Lower leg skin (tissue), 4 donors: ENCODE measurements around the gene SEH1L. TPM values are rescaled to one million over a fixed set of nuclear protein-coding genes. Genes with fewer than 3 reads are reported as not detected.
A peak's percentile ranks its signal among the peaks of the same experiment; 100 is the strongest.

Experiments used
- DNase-seq, 2 donors: peaks; one replicate each; pipeline ENCODE4 v3.0.0-alpha.2; 2019; ENCODE audit warnings: low spot score in 2 of 2
- H3K4me3 ChIP-seq: fragments of 200-600 bp; sonication (generic); 2 replicates; pipeline ENCODE4 v1.5.1; 2017; ENCODE audit warnings: mild to moderate bottlenecking, low read depth; ENCODE audit not compliant: poor library complexity, severe bottlenecking
- CTCF ChIP-seq, 3 donors: fragments of 450-650 bp; IDR thresholded peaks; one replicate each; pipeline ENCODE4 v1.5.1; 2016; ENCODE audit warnings: antibody characterized with exemption in 3 of 3, mild to moderate bottlenecking in 3 of 3, moderate library complexity in 2 of 3
- POLR2A ChIP-seq, 2 donors: fragments of 450-650 bp; IDR thresholded peaks; one replicate each; pipeline ENCODE4 v1.6.1; 2016 to 2017; ENCODE audit warnings: antibody characterized with exemption in 2 of 2, mild to moderate bottlenecking in 1 of 2, moderate library complexity in 1 of 2
- WGBS, 2 donors: methylation state at CpG; one replicate each; pipeline ENCODE4 v1.1.5; 2018; 5-methylcytosine and 5-hydroxymethylcytosine counted together
- intact Hi-C: fragments of 100-400 bp; cut with DNase I; formaldehyde crosslinking; loops from one replicate; pipeline ENCODE4 v1.15.0; 2023; ENCODE audit warnings: low total_unique reads
- total RNA-seq, 4 donors: library from RNA; depleted of rRNA; stranded (reverse); fragments of >200 nt; gene quantifications; one replicate each; pipeline ENCODE4 v1.1.0, GENCODE V29; 2016

SEH1L gene
- total RNA-seq, 4 donors from 2014 or later: 24.1 to 32.2 (median 26.1) TPM

- TF ChIP-seq CTCF (IDR thresholded peaks at IDR 0.05): no peak
Observed at GRCh38 chr18:12946549-12947284, 1.1 kb upstream of the SEH1L start.

GRCh38 chr18:12948050-12948804 is 416 bp downstream of the SEH1L start:
- peak overlapping the region; percentile 45 for H3K4me3 ChIP-seq
- TF ChIP-seq CTCF (IDR thresholded peaks at IDR 0.05) (no peak), POLR2A (IDR thresholded peaks at IDR 0.05) (peak in 1 of 2 donors; percentile 26)
- WGBS, 2 donors: 2 to 3% methylated on average over 53 to 73 of the region's 81 CpGs
- DNase-seq: peak; percentile 94 to 99
- intact Hi-C loops: no loop called here

More at GRCh38 chr18:12946549-12947284, 1.1 kb upstream of the SEH1L start:
- intact Hi-C loops: no loop called here
- H3K4me3 ChIP-seq: peak overlapping the region; percentile 67
- 6 to 7% methylated on average over 15 of the region's 15 CpGs for WGBS, 2 donors
- no peak for DNase-seq

GRCh38 chr18:12958478-12958877 is 10.7 kb downstream of the SEH1L start:
- 81 to 98% methylated on average over 3 of the region's 3 CpGs for WGBS, 2 donors
- intact Hi-C loops: no loop called here
- no peak overlapping the region for H3K4me3 ChIP-seq
- TF ChIP-seq CTCF (IDR thresholded peaks at IDR 0.05) (no peak), POLR2A (IDR thresholded peaks at IDR 0.05) (no peak)
- DNase-seq: no peak

- no peak for DNase-seq
- WGBS, 2 donors: 77 to 79% methylated on average over 2 of the region's 2 CpGs
- intact Hi-C loops: no loop called here
- no peak overlapping the region for H3K4me3 ChIP-seq
- TF ChIP-seq POLR2A (IDR thresholded peaks at IDR 0.05) (no peak), CTCF (IDR thresholded peaks at IDR 0.05) (no peak)
Observed at GRCh38 chr18:12960395-12960794, 12.6 kb downstream of the SEH1L start.

- no peak for TF ChIP-seq CTCF (IDR thresholded peaks at IDR 0.05)
- no peak for TF ChIP-seq POLR2A (IDR thresholded peaks at IDR 0.05)
- WGBS, 2 donors: 53 to 65% methylated on average over 6 of the region's 6 CpGs
- intact Hi-C loops: no loop called here
- DNase-seq: no peak
- H3K4me3 ChIP-seq: no peak overlapping the region
Observed at GRCh38 chr18:12960853-12961397, 13.1 kb downstream of the SEH1L start.
